Muscle of arm (tissue), 12 donors: Measurements from ENCODE around the gene GRIP1. TPM values are rescaled to one million over a fixed set of nuclear protein-coding genes. Genes with fewer than 3 reads are reported as not detected.

Source experiments
- DNase-seq: peaks from one replicate; pipeline ENCODE4 v3.0.0-alpha.2; 2013
- polyA plus RNA-seq, 12 donors: library from polyadenylated mRNA; unstranded; fragments of 120-200 nt; gene quantifications; one replicate each; pipeline ENCODE4 v1.2.1, GENCODE V29; 2013; ENCODE audit not compliant: insufficient read length in 12 of 12

Gene GRIP1
- polyA plus RNA-seq, 12 donors: 0.83 to 11.3 (median 1.9) TPM; not detected in 2

DNA sequence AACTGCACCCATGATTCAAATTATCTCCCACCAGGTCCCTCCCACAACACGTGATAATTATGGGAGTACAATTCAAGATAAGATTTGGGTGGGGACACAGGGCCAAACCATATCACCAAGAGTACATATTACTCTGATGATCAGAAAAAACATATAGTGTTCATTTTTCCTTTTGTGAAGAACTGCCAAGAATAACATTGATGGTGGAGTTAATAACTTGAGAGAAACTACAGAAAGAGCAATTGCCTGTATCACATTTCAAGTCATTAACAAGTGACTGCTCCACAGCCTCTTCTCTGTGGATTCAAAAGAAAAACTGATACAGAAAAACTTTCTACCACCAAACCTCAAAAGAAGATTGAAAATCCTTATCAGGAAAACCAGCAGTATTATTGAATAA is 34.7 kb downstream of the GRIP1 start:
- no peak for DNase-seq

DNA sequence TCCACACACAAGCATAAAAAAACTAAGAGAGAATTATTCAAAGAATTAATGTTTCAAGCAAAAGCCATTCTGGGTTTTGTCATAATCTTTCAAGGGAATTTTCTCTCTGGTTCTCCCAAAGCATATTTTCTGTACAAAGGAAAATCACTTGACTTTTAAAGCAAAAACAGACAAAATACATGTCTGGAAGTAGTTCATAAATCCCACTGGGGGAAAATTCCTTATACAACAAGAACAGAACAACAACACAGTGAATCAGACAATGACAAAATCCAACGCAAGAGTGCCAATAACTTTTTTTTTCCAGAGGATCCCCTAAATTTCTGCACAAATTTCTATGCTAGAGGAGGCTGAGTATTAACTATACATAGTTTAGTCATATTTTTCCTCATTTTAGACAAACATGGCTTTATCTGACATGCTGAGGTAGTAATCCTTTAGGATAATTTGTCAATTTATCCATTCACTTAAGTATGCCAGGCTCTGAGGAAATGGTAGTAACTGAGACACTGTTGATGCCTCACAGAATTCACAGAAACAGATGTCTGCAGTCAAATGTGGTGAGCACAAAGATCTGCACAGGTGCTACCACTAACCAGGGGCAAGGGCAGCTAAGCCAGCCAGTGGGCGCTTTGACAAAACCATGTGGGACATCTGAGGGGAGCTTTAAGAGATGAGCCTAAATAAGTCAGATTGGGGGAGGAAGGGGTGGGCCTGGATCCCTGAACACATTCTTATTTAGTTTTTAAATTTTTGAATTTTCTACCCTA is 38.0 kb downstream of the GRIP1 start:
- peak; percentile 16 for DNase-seq

DNA sequence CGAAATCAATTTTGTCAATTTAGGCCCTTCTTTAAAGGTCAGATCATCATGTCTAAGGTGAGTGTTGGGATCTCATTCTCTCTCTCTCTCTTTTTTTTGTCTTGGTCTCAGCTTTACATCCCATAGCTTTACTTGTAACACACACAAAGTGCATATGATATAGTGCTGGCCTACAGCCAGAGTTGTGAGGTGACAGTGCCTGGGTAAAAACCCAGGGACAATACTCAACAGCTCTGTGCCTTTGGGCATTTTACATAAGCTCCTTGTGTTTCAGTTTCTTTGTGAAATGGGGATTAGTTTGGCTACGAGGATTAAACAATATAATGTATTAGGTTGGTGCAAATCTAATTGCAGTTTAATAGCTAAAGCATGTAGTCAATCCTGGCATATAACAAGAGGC is 40.2 kb downstream of the GRIP1 start:
- no peak for DNase-seq

- DNase-seq: peak; percentile 10
These were observed 41.1 kb downstream of the GRIP1 start for GRCh38 chr12:66637699-66638301.

GRCh38 chr12:66636771-66637170 is 42.1 kb downstream of the GRIP1 start:
- DNase-seq: peak; percentile 27

- DNase-seq: no peak
These were observed 45.2 kb downstream of the GRIP1 start for GRCh38 chr12:66633676-66634075.

DNA sequence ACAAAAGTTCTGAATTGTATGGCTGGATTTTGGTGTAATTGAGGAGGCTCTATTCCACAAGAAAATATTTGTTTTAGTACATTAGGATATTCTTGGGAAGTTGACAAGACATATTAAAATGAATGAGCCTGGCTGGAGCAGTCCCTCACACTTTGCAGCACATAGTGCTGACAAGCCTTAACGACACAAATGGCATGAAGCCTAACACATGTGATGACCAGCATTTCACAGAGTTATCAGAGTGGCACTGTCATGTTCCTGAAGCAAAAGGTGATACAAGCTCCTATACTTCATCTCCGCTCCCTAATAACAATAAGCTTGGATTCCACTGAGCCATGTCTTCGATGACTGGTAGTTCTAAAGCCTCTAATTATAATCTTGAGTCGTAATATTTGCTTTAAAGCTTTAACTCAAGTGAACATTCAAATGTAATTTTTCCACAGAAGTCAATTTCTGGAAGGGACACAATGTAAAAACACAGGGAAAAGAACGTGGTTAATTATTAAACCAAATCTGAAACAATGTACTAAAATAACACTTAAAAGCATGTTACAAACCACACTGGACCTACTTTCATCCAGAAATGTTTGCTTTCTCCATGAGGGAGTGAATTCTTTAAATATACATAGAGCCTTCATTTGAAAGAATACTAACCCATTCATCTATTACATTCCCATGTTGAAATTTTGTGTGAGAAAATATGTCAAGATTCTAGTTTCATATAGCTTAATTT is 49.6 kb downstream of the GRIP1 start:
- DNase-seq: no peak

DNA sequence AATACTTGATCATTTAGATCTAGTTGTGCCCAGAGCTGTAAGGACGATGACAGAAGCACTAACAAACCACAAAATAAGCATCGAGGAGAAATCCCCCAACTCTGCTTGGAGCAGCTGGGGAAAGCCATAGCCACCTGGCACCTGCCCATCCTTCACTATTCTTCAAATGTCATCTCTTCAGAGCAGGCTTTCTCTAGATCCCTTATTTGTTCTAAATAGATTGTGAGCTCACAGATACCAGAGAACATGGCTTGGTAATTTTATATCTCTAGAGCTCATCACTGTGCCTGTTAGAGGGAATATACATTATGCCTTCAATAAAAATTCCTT is 50.9 kb downstream of the GRIP1 start:
- DNase-seq: no peak

- DNase-seq: no peak
These were observed 51.4 kb downstream of the GRIP1 start for GRCh38 chr12:66627270-66627987.

- no peak for DNase-seq
These were observed 54.1 kb downstream of the GRIP1 start for GRCh38 chr12:66624806-66625205.

- DNase-seq: no peak
These were observed 55.4 kb downstream of the GRIP1 start for GRCh38 chr12:66623455-66623854.

- no peak for DNase-seq
These were observed 58.2 kb downstream of the GRIP1 start for GRCh38 chr12:66620688-66621087.

GRCh38 chr12:66620026-66620425 is 58.9 kb downstream of the GRIP1 start:
- DNase-seq: no peak

- no peak for DNase-seq
These were observed 60.9 kb downstream of the GRIP1 start for GRCh38 chr12:66617991-66618390.

DNA sequence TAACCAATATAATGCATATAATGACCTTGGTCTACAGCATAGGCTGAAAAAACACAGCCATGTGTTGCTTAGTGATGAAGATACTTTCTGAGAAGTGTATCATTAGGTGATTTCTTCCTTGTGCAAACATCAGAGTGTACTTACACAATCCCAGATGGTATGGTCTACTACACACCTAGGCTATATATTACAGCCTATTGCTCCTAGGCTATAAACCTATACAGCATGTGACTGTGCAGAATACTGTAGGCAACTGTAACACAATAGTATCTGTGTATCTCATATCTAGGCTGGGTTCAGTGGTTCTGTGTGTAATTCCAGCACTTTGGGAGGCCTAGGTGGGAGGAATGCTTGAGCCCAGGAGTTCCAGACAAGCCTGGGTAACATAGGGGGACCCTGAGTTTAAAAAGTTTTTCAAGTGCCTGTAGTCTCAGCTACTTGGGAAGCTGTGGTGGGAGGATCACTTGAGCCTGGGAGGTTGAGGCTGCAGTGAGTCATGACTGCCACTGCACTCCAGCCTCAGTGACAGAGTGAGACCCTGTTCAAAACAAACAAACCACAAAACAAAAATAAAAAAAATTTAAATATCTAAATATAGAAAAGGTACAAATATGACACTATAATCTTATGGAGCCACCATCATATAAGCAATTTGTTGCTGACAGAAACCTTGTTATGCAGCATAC is 66.6 kb downstream of the GRIP1 start:
- no peak for DNase-seq

GRCh38 chr12:66607147-66607546 is 71.7 kb downstream of the GRIP1 start:
- DNase-seq: no peak

- DNase-seq: no peak
These were observed 73.6 kb downstream of the GRIP1 start for GRCh38 chr12:66605293-66605692.

GRCh38 chr12:66603981-66604479 is 74.8 kb downstream of the GRIP1 start:
- no peak for DNase-seq

DNA sequence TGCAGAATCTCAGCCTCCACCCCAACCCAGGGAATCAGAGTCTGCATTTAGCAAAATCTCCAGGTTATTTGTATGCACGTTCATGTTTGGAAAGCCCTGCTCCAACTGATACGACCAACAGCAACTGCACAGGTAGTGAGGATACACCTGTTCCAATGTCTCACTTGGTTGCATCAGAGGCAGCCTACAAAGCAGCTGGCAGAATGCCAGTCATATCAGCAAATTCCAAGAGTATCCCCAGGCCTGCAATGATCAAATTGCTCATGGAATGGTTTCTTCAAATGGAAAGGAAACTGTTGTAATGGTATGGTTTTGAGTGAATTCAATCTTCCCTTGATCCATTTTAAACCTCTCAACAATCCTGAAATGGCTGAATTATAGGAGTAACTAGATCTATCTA is 75.4 kb downstream of the GRIP1 start:
- no peak for DNase-seq

DNA sequence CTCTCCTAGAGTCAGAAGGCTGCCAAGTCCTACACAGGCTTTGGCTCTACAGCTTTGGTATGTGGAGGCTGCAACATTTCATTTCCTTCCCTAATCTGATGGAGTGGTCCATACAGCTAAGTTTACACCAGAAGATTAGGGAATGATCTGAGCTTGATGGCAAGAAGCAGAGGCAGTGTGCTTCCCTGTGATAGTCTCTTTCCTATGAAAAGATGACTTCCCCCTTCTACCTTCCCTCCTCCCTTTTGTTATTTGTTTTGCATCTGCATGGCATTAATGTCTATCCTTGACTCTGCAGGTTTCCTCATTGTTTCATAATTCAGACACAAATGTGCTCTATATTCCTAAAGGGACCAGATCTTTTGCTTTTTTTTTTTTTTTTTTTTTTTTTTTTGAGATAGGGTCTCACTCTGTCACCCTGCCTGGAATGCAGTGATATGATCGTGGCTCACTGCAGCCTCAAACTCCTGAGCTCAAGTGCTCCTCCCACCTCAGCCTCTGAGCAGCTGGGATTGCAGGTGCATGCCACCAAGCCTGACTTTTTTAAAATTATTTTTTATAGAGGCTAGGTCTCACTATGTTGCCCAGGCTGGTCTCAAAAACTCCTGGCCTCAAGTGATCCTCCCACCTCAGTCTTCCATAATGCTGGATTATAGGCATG is 76.3 kb downstream of the GRIP1 start:
- DNase-seq: no peak

DNA sequence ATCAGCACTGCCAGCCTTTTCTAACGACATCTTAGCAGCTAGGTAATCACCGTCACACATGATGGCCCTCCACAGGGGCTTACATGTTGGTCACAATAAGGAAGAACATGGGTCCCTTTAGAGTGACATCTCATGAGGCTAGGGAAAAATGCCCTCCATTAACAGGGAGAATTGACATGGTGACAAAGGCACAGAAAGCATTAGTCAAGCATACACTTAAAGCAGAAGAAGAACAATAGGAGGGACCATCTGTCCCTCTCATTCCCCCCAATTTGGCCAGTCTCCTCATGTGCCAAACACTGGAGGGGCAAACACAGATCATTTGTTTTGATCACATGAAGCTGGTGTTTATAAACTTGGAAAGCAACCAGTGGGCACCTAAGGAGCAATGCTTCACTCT is 78.0 kb downstream of the GRIP1 start:
- no peak for DNase-seq
